SK-N-MC (cell line): ENCODE data around the gene PPP1R12C.

ENCODE experiments used
- EZH2 ChIP-seq: fragments of 200-600 bp; sonication (generic); IDR thresholded peaks from one replicate; pipeline ENCODE4 v1.6.1; 2017; ENCODE audit warnings: antibody characterized with exemption
- FOXP2 ChIP-seq: optimal IDR thresholded peaks from 2 replicates; pipeline ENCODE3; 2011; ENCODE audit warnings: mild to moderate bottlenecking, moderate library complexity; ENCODE audit not compliant: insufficient read depth; ENCODE audit errors: extremely low read length, control extremely low read depth
- POLR2AphosphoS5 ChIP-seq: IDR thresholded peaks from 2 replicates; pipeline ENCODE4 v1.6.1; 2012; ENCODE audit warnings: mild to moderate bottlenecking, low read depth, low read length, borderline replicate concordance

- TF ChIP-seq POLR2AphosphoS5 (no peak), EZH2 (no peak), FOXP2 (no peak)
Observed at GRCh38 chr19:55141696-55142095, 24.3 kb upstream of the PPP1R12C start.
